ENCODE data around the gene TIRAP. TPM values are rescaled to one million over a fixed set of nuclear protein-coding genes. Genes with fewer than 3 reads are reported as not detected.
A peak's percentile ranks its signal among the peaks of the same experiment; 100 is the strongest.
"Not testable (repeated sequence)": the region's sequence is repeated elsewhere in the genome, so short reads cannot be mapped to it uniquely, and the experiment has no call there.

The TIRAP gene
- total RNA-seq, 1 donor from 2014 or later = 2.1 TPM

- no peak for TF ChIP-seq CTCF (IDR thresholded peaks at IDR 0.05; ENCODE audit: insufficient read depth, low read length, severe bottlenecking)
- Histone ChIP-seq H3K36me3 (ENCODE audit: control insufficient read depth, insufficient read depth, low read length) (no peaks in the 10 kb centered on the region), H3K4me3 (ENCODE audit: low read depth, low read length) (peak overlapping the region; percentile 87), H3K27me3 (ENCODE audit: control insufficient read depth, insufficient read depth, low read length) (no peaks in the 10 kb centered on the region)
- FAIRE-seq (no peak), DNase-seq (ENCODE audit: low read depth) (no peak)
Observed at GRCh38 chr11:126304457-126305075, 21.7 kb downstream of the TIRAP start.

GRCh38 chr11:126305699-126306098 lies 22.8 kb downstream of the TIRAP start:
- DNase-seq (ENCODE audit: low read depth) = no peak
- no peak for FAIRE-seq
- H3K27me3 ChIP-seq (ENCODE audit: control insufficient read depth, insufficient read depth, low read length) = no peaks in the 10 kb centered on the region
- H3K4me3 ChIP-seq (ENCODE audit: low read depth, low read length) = no peak overlapping the region
- H3K36me3 ChIP-seq (ENCODE audit: control insufficient read depth, insufficient read depth, low read length) = no peaks in the 10 kb centered on the region
- no peak for TF ChIP-seq CTCF (IDR thresholded peaks at IDR 0.05; ENCODE audit: insufficient read depth, low read length, severe bottlenecking)

GRCh38 chr11:126307706-126308105 lies 24.8 kb downstream of the TIRAP start:
- TF ChIP-seq CTCF (IDR thresholded peaks at IDR 0.05; ENCODE audit: insufficient read depth, low read length, severe bottlenecking) = peak; percentile 37
- Histone ChIP-seq H3K36me3 (ENCODE audit: control insufficient read depth, insufficient read depth, low read length) (no peaks in the 10 kb centered on the region), H3K27me3 (ENCODE audit: control insufficient read depth, insufficient read depth, low read length) (no peaks in the 10 kb centered on the region), H3K4me3 (ENCODE audit: low read depth, low read length) (no peak overlapping the region)
- FAIRE-seq = no peak
- peak; percentile 43 for DNase-seq (ENCODE audit: low read depth)

- Histone ChIP-seq H3K36me3 (ENCODE audit: control insufficient read depth, insufficient read depth, low read length) (no peaks in the 10 kb centered on the region), H3K4me3 (ENCODE audit: low read depth, low read length) (no peak overlapping the region), H3K27me3 (ENCODE audit: control insufficient read depth, insufficient read depth, low read length) (no peaks in the 10 kb centered on the region)
- DNase-seq (ENCODE audit: low read depth) = no peak
- FAIRE-seq = no peak
- TF ChIP-seq CTCF (IDR thresholded peaks at IDR 0.05; ENCODE audit: insufficient read depth, low read length, severe bottlenecking) = no peak
Observed at GRCh38 chr11:126308271-126308671, 25.4 kb downstream of the TIRAP start.

- not testable (repeated sequence) for H3K27me3 ChIP-seq (ENCODE audit: control insufficient read depth, insufficient read depth, low read length); H3K4me3 ChIP-seq (ENCODE audit: low read depth, low read length); FAIRE-seq; H3K36me3 ChIP-seq (ENCODE audit: control insufficient read depth, insufficient read depth, low read length); DNase-seq (ENCODE audit: low read depth)
Observed at GRCh38 chr11:126308771-126309170, 25.9 kb downstream of the TIRAP start.

GRCh38 chr11:126310200-126310991 lies 27.5 kb downstream of the TIRAP start:
- no peaks in the 10 kb centered on the region for H3K27me3 ChIP-seq (ENCODE audit: control insufficient read depth, insufficient read depth, low read length)
- no peak for FAIRE-seq

More at GRCh38 chr11:126310200-126310991, 27.5 kb downstream of the TIRAP start:
- H3K36me3 ChIP-seq (ENCODE audit: control insufficient read depth, insufficient read depth, low read length) = no peaks in the 10 kb centered on the region
- DNase-seq (ENCODE audit: low read depth) = peak; percentile 55
- TF ChIP-seq CTCF (IDR thresholded peaks at IDR 0.05; ENCODE audit: insufficient read depth, low read length, severe bottlenecking) = peak; percentile 94
- H3K4me3 ChIP-seq (ENCODE audit: low read depth, low read length) = no peak overlapping the region

All from bronchial epithelial cell (primary cell).